H1 (cell line): ENCODE data around the gene DCUN1D4. TPM values are rescaled to one million over a fixed set of nuclear protein-coding genes. Genes with fewer than 3 reads are reported as not detected.

Experiments used
- CTCF ChIA-PET: fragments of 300-600 bp; sonication (Branson Sonifier 250); formaldehyde crosslinking; loops from one replicate; lab custom pipeline; 2021; ENCODE audit not compliant: partially characterized antibody; lab: Charles Lee
- POLR2A ChIA-PET: fragments of 300-600 bp; sonication (Branson Sonifier 250); formaldehyde crosslinking; loops from one replicate; lab custom pipeline; 2021; ENCODE audit warnings: inconsistent platforms; ENCODE audit not compliant: partially characterized antibody; lab: Charles Lee
- DNase-seq, 2 experiments: peaks; one replicate each; pipeline versions ENCODE4 v3.0.0 to v3.0.0-alpha.2; 2010 to 2022; ENCODE audit warnings: low spot score in 2 of 2, low read depth in 1 of 2, mixed read lengths in 1 of 2
- FAIRE-seq: peaks from 2 replicates; lab custom pipeline; 2011; peaks lifted over from hg19 to GRCh38; lab: Jason Lieb, UNC
- H2AFZ ChIP-seq: 2 replicates; pipeline ENCODE4 v1.8.1; 2012; ENCODE audit warnings: low read length, inconsistent platforms
- H2AK5ac ChIP-seq: 2 replicates; pipeline ENCODE4 v1.6.1; 2013; ENCODE audit warnings: low read depth, low read length
- H2BK120ac ChIP-seq: replicated peaks from 2 replicates; pipeline ENCODE3; 2013; ENCODE audit warnings: low read depth, low read length, inconsistent platforms
- H2BK12ac ChIP-seq: 2 replicates; pipeline ENCODE4 v1.6.1; 2013; ENCODE audit warnings: low read depth, low read length
- H2BK15ac ChIP-seq: 2 replicates; pipeline ENCODE4 v1.6.1; 2013; ENCODE audit warnings: low read length
- H2BK20ac ChIP-seq: 2 replicates; pipeline ENCODE4 v1.6.1; 2013; ENCODE audit warnings: low read length
- H2BK5ac ChIP-seq: 2 replicates; pipeline ENCODE4 v1.6.1; 2013; ENCODE audit warnings: low read depth, low read length
- H3K14ac ChIP-seq: 2 replicates; pipeline ENCODE4 v1.6.1; 2013; ENCODE audit warnings: inconsistent platforms; ENCODE audit not compliant: insufficient read length
- H3K18ac ChIP-seq: 2 replicates; pipeline ENCODE4 v1.6.1; 2013; ENCODE audit warnings: low read length; ENCODE audit errors: extremely low read depth
- H3K23ac ChIP-seq: 2 replicates; pipeline ENCODE4 v1.6.1; 2013; ENCODE audit warnings: inconsistent platforms; ENCODE audit not compliant: insufficient read length
- H3K23me2 ChIP-seq: 2 replicates; pipeline ENCODE4 v1.6.1; 2013; ENCODE audit warnings: low read depth, low read length
- H3K27ac ChIP-seq: 2 replicates; pipeline ENCODE4 v1.6.1; 2011; ENCODE audit warnings: low read depth, low read length, inconsistent platforms
- H3K27me3 ChIP-seq, 4 experiments: replicated peaks in 1 of 4; 1 replicate in 1 of 4; 2 replicates in 3 of 4; pipeline versions ENCODE4 v1.6.1 to v1.8.1; 2011 to 2013; ENCODE audit warnings: low read length in 3 of 4, mild to moderate bottlenecking in 3 of 4, inconsistent platforms in 2 of 4, mixed read lengths in 2 of 4, moderate library complexity in 1 of 4; ENCODE audit not compliant: control insufficient read depth in 3 of 4, insufficient read depth in 3 of 4; ENCODE audit errors: extremely low read depth in 1 of 4
- H3K36me3 ChIP-seq, 4 experiments: 2 replicates each; pipeline versions ENCODE4 v1.6.1 to v1.8.1; 2011 to 2013; ENCODE audit warnings: mild to moderate bottlenecking in 4 of 4, low read length in 3 of 4, moderate library complexity in 2 of 4, control low read depth in 1 of 4, inconsistent platforms in 1 of 4; ENCODE audit not compliant: insufficient read depth in 4 of 4, control insufficient read depth in 2 of 4
- H3K4ac ChIP-seq: replicated peaks from 2 replicates; pipeline ENCODE3; 2013; ENCODE audit warnings: low read length, low read depth, mixed read lengths, inconsistent platforms; ENCODE audit not compliant: insufficient read length
- H3K4me1 ChIP-seq, 4 experiments: replicated peaks in 1 of 4; 1 replicate in 1 of 4; 2 replicates in 3 of 4; pipeline versions ENCODE4 v1.6.1 to v1.8.1; 2011 to 2013; ENCODE audit warnings: low read length in 3 of 4, inconsistent platforms in 2 of 4, mixed read lengths in 1 of 4; ENCODE audit not compliant: insufficient read depth in 4 of 4, control insufficient read depth in 3 of 4
- H3K4me2 ChIP-seq, 2 experiments: 2 replicates each; pipeline versions ENCODE4 v1.6.1 to v1.8.1; 2011 to 2013; ENCODE audit warnings: low read depth in 2 of 2, low read length in 2 of 2, control low read depth in 1 of 2, inconsistent platforms in 1 of 2, mild to moderate bottlenecking in 1 of 2; ENCODE audit not compliant: insufficient read depth in 1 of 2
- H3K4me3 ChIP-seq, 4 experiments: fragments of 200-600, 300-600 bp in 1 of 4; sonication (generic), shearing (Covaris generic), sonication (Bioruptor Twin) in 1 of 4; 2 replicates each; pipeline versions ENCODE4 v1.5.1 to v1.8.1; 2011 to 2016; ENCODE audit warnings: low read length in 4 of 4, low read depth in 3 of 4, control low read depth in 2 of 4, inconsistent platforms in 2 of 4, mild to moderate bottlenecking in 2 of 4, mixed read lengths in 1 of 4, moderate library complexity in 1 of 4; ENCODE audit not compliant: insufficient read depth in 2 of 4; ENCODE audit errors: extremely low read depth in 1 of 4
- H3K56ac ChIP-seq: replicated peaks from 2 replicates; pipeline ENCODE3; 2013; ENCODE audit warnings: low read depth, mild to moderate bottlenecking, mixed read lengths, low read length, inconsistent platforms; ENCODE audit not compliant: insufficient read length
- H3K79me1 ChIP-seq: 2 replicates; pipeline ENCODE4 v1.6.1; 2013; ENCODE audit warnings: low read depth, low read length, control low read depth
- H3K79me2 ChIP-seq, 2 experiments: 2 replicates each; pipeline versions ENCODE4 v1.6.1 to v1.8.1; 2012 to 2013; ENCODE audit warnings: low read length in 2 of 2, mild to moderate bottlenecking in 2 of 2, inconsistent platforms in 1 of 2; ENCODE audit not compliant: insufficient read depth in 2 of 2, control insufficient read depth in 1 of 2
- H3K9ac ChIP-seq, 4 experiments: replicated peaks in 1 of 4; 1 replicate in 1 of 4; 2 replicates in 3 of 4; pipeline versions ENCODE4 v1.6.1 to v1.8.1; 2011 to 2013; ENCODE audit warnings: low read depth in 3 of 4, low read length in 3 of 4, control low read depth in 2 of 4, mild to moderate bottlenecking in 2 of 4, moderate library complexity in 2 of 4, inconsistent platforms in 1 of 4; ENCODE audit errors: extremely low read depth in 1 of 4
- H3K9me3 ChIP-seq, 2 experiments: 2 replicates each; pipeline versions ENCODE4 v1.6.1 to v1.8.1; 2012 to 2013; ENCODE audit warnings: mild to moderate bottlenecking in 2 of 2, moderate library complexity in 2 of 2, control low read depth in 1 of 2, inconsistent platforms in 1 of 2, low read depth in 1 of 2, low read length in 1 of 2, mixed read lengths in 1 of 2; ENCODE audit not compliant: insufficient read depth in 2 of 2
- H4K20me1 ChIP-seq, 2 experiments: replicated peaks in 1 of 2; 2 replicates each; pipeline versions ENCODE3 to v1.8.1; 2011 to 2013; ENCODE audit warnings: inconsistent platforms in 2 of 2, low read length in 2 of 2, mild to moderate bottlenecking in 1 of 2; ENCODE audit not compliant: insufficient read depth in 2 of 2, control insufficient read depth in 1 of 2
- H4K5ac ChIP-seq: 2 replicates; pipeline ENCODE4 v1.6.1; 2013; ENCODE audit warnings: low read length, low read depth, mixed read lengths, inconsistent platforms; ENCODE audit not compliant: insufficient read length
- H4K8ac ChIP-seq: 2 replicates; pipeline ENCODE4 v1.8.0; 2013; ENCODE audit warnings: mild to moderate bottlenecking, moderate library complexity, low read length, inconsistent platforms; ENCODE audit not compliant: insufficient read depth; ENCODE audit errors: extremely low read depth
- H4K91ac ChIP-seq: replicated peaks from 2 replicates; pipeline ENCODE3; 2013; ENCODE audit warnings: low read length, mixed read lengths, inconsistent platforms; ENCODE audit not compliant: insufficient read length
- MAFK ChIP-seq: IDR thresholded peaks from 2 replicates; pipeline ENCODE4 v1.6.1; 2012; ENCODE audit warnings: low read depth, mild to moderate bottlenecking, improper control_type of control experiment, low read length
- NANOG ChIP-seq: IDR thresholded peaks from 2 replicates; pipeline ENCODE4 v1.6.1; 2011; ENCODE audit warnings: low read length, low read depth, mild to moderate bottlenecking, inconsistent platforms; ENCODE audit not compliant: insufficient read depth, poor library complexity, severe bottlenecking
- POLR2AphosphoS5 ChIP-seq: IDR thresholded peaks from 2 replicates; pipeline ENCODE4 v1.6.1; 2011; ENCODE audit warnings: low read depth, low read length
- SAP30 ChIP-seq: fragments of 300-600 bp; sonication (generic); IDR thresholded peaks from 2 replicates; pipeline ENCODE4 v1.7.1; 2012; ENCODE audit warnings: low read length, moderate library complexity, mild to moderate bottlenecking, inconsistent platforms; ENCODE audit not compliant: insufficient read depth, insufficient replicate concordance
- SP2 ChIP-seq: IDR thresholded peaks from 2 replicates; pipeline ENCODE4 v1.6.1; 2012; ENCODE audit warnings: mild to moderate bottlenecking, low read length, inconsistent platforms
- SP4 ChIP-seq: IDR thresholded peaks from 2 replicates; pipeline ENCODE4 v1.6.1; 2012; ENCODE audit warnings: low read length, inconsistent platforms
- TAF7 ChIP-seq: optimal IDR thresholded peaks from 2 replicates; pipeline ENCODE3; 2011; ENCODE audit warnings: low read depth, mild to moderate bottlenecking, inconsistent platforms, low read length, moderate library complexity, borderline replicate concordance
- TBP ChIP-seq: IDR thresholded peaks from 2 replicates; pipeline ENCODE4 v1.6.1; 2011; ENCODE audit warnings: low read depth, low read length, improper control_type of control experiment
- polyA plus RNA-seq, 7 experiments: library from polyadenylated mRNA; depleted of rRNA in 3 of 7; stranded (reverse) in 5 of 7; unstranded in 2 of 7; fragments of >200 nt in 5 of 7; fragments of 200-250 nt in 2 of 7; gene quantifications; 1 replicate in 5 of 7; 2 replicates in 1 of 7; 4 replicates in 1 of 7; pipeline versions ENCODE4 v1.2.1 to v1.2.3, GENCODE V29; 2011 to 2013; ENCODE audit warnings: missing spikeins in 2 of 7, mixed read lengths in 2 of 7
- total RNA-seq: library from RNA; stranded (reverse); fragmentation: NEBNext Ultra II Directional; extraction: Animal tissue kit (Norgen Biotek cat#: 25700); gene quantifications from 2 replicates; pipeline ENCODE4 v1.2.1, GENCODE V29; 2021
- TF ChIP-seq, protein P1 (sequence below), 3 experiments: IDR thresholded peaks; 1 replicate in 2 of 3; 2 replicates in 1 of 3; pipeline versions ENCODE4 v1.5.1 to v1.6.1; 2011; ENCODE audit warnings: low read length in 3 of 3, mild to moderate bottlenecking in 3 of 3, inconsistent platforms in 2 of 3, low read depth in 1 of 3, moderate library complexity in 1 of 3; ENCODE audit not compliant: insufficient read depth in 1 of 3; ENCODE audit errors: control extremely low read depth in 1 of 3
- TF ChIP-seq, protein P2 (sequence below): IDR thresholded peaks from 2 replicates; pipeline ENCODE4 v1.6.1; 2012; ENCODE audit warnings: low read length, inconsistent platforms

The DCUN1D4 gene
- total and polyA plus RNA-seq, 2 of the 8 experiments (the other 6 are each of a cell fraction or from before 2014, with no cell fraction given), result 22.9 to 55.9 TPM

DNA sequence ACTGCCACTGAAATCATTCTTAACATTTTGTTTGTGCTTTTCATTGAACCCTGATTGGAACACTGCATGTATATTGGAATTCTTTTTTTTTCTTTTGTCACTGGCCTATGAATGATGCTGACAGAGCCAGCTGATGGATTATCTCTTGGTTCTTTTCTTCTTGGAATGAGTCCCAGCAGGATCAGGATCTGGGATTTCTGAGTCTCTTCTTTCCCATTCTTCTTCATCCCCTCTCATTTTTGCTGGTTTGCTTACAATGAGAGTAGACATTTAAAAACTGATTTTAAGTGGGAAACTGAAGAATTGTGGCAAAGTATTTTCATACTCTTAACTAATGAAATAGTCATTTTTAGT, 9.0 kb downstream of the DCUN1D4 start:
- Histone ChIP-seq H3K27ac (no peak overlapping the region), H4K5ac (no peak overlapping the region), H3K18ac (no peak overlapping the region), H3K79me2 (peaks cover 17 to 100% of the 10 kb centered on the region in 2 experiments), H3K56ac (no peak overlapping the region), H3K14ac (no peak overlapping the region), H2AK5ac (no peak overlapping the region), H3K27me3 (no peaks in the 10 kb centered on the region), H3K36me3 (no peaks in the 10 kb centered on the region; a peak in 1 of 8 replicates), H2BK12ac (no peak overlapping the region), H4K91ac (no peak overlapping the region), H4K20me1 (peaks cover 0 to 12% of the 10 kb centered on the region in 2 experiments), H3K4me2 (peak overlapping the region; percentile 1 to 38; a peak in 1 of 4 replicates), H2BK20ac (no peak overlapping the region), H3K9ac (no peak overlapping the region), H2BK15ac (no peak overlapping the region), H4K8ac (no peak overlapping the region), H3K4ac (no peak overlapping the region), H3K4me3 (no peak overlapping the region), H3K79me1 (peaks cover 6% of the 10 kb centered on the region; the same call in 1 of the 2 replicates), H3K23me2 (no peaks in the 10 kb centered on the region), H2AFZ (no peak overlapping the region), H2BK120ac (no peak overlapping the region), H3K4me1 (peaks cover 9 to 40% (median 25%) of the 10 kb centered on the region in 4 experiments), H2BK5ac (no peak overlapping the region), H3K23ac (no peak overlapping the region), H3K9me3 (no peaks in the 10 kb centered on the region)
- no peak for DNase-seq
- FAIRE-seq, result no peak
- ChIA-PET POLR2A (interaction anchor here (0.8 to 1.4 kb wide), 4 partner anchors 8 to 20 kb away, joined by 3 read pairs; no protein-coding TSS in a partner anchor), CTCF (interaction anchor here (0.7 to 1.6 kb wide), 4 partner anchors 16 to 638 kb away, joined by 3 to 4 read pairs (median 3); no protein-coding TSS in a partner anchor)
- TF ChIP-seq TBP (no peak), MAFK (no peak), SP2 (no peak), POLR2AphosphoS5 (no peak), SAP30 (no peak), TAF7 (no peak), SP4 (no peak), NANOG (no peak)
- TF ChIP-seq, protein P1, sequence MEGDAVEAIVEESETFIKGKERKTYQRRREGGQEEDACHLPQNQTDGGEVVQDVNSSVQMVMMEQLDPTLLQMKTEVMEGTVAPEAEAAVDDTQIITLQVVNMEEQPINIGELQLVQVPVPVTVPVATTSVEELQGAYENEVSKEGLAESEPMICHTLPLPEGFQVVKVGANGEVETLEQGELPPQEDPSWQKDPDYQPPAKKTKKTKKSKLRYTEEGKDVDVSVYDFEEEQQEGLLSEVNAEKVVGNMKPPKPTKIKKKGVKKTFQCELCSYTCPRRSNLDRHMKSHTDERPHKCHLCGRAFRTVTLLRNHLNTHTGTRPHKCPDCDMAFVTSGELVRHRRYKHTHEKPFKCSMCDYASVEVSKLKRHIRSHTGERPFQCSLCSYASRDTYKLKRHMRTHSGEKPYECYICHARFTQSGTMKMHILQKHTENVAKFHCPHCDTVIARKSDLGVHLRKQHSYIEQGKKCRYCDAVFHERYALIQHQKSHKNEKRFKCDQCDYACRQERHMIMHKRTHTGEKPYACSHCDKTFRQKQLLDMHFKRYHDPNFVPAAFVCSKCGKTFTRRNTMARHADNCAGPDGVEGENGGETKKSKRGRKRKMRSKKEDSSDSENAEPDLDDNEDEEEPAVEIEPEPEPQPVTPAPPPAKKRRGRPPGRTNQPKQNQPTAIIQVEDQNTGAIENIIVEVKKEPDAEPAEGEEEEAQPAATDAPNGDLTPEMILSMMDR (IDR thresholded peaks at IDR 0.05; ENCODE audit: control extremely low read depth in 1 of 3, insufficient read depth in 1 of 3, low read depth in 1 of 3, low read length in 3 of 3), result no peak
- TF ChIP-seq, protein P2, sequence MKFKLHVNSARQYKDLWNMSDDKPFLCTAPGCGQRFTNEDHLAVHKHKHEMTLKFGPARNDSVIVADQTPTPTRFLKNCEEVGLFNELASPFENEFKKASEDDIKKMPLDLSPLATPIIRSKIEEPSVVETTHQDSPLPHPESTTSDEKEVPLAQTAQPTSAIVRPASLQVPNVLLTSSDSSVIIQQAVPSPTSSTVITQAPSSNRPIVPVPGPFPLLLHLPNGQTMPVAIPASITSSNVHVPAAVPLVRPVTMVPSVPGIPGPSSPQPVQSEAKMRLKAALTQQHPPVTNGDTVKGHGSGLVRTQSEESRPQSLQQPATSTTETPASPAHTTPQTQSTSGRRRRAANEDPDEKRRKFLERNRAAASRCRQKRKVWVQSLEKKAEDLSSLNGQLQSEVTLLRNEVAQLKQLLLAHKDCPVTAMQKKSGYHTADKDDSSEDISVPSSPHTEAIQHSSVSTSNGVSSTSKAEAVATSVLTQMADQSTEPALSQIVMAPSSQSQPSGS, result no peak
